Astrocyte (in vitro differentiated cells and primary cell): ENCODE data around the gene POU3F3. TPM values are rescaled to one million over a fixed set of nuclear protein-coding genes. Genes with fewer than 3 reads are reported as not detected.
A peak's percentile ranks its signal among the peaks of the same experiment; 100 is the strongest.

Source experiments
- DNase-seq: peaks from one replicate; pipeline ENCODE4 v3.0.0-alpha.2; 2010; ENCODE audit warnings: low read depth
- FAIRE-seq: peaks from 2 replicates; lab custom pipeline; 2011; peaks lifted over from hg19 to GRCh38; lab: Jason Lieb, UNC
- H2AFZ ChIP-seq: 2 replicates; pipeline ENCODE4 v1.6.0; 2012; ENCODE audit warnings: low read depth, low read length, inconsistent platforms
- H3K27ac ChIP-seq: 2 replicates; pipeline ENCODE4 v1.5.1; 2011; ENCODE audit warnings: low read depth, low read length, inconsistent platforms
- H3K27me3 ChIP-seq: 2 replicates; pipeline ENCODE4 v1.6.0; 2011; ENCODE audit warnings: low read length, inconsistent platforms; ENCODE audit not compliant: insufficient read depth
- H3K36me3 ChIP-seq: 2 replicates; pipeline ENCODE4 v1.5.1; 2011; ENCODE audit warnings: low read length, inconsistent platforms; ENCODE audit not compliant: insufficient read depth
- H3K4me1 ChIP-seq: 2 replicates; pipeline ENCODE4 v1.5.1; 2011; ENCODE audit warnings: low read length, inconsistent platforms; ENCODE audit not compliant: insufficient read depth
- H3K4me2 ChIP-seq: 2 replicates; pipeline ENCODE4 v1.6.0; 2012; ENCODE audit warnings: low read length, inconsistent platforms
- H3K4me3 ChIP-seq: 2 replicates; pipeline ENCODE4 v1.5.1; 2011; ENCODE audit warnings: low read depth, mild to moderate bottlenecking, low read length, inconsistent platforms; ENCODE audit not compliant: insufficient read depth
- H3K79me2 ChIP-seq: 2 replicates; pipeline ENCODE4 v1.6.0; 2012; ENCODE audit warnings: mild to moderate bottlenecking, low read length, inconsistent platforms; ENCODE audit not compliant: insufficient read depth
- H3K9ac ChIP-seq: 2 replicates; pipeline ENCODE4 v1.6.0; 2012; ENCODE audit warnings: mild to moderate bottlenecking, low read length, inconsistent platforms
- H3K9me3 ChIP-seq: 2 replicates; pipeline ENCODE4 v1.5.1; 2012; ENCODE audit warnings: low read depth, mild to moderate bottlenecking, low read length, inconsistent platforms; ENCODE audit not compliant: insufficient read depth
- H4K20me1 ChIP-seq: 2 replicates; pipeline ENCODE4 v1.6.0; 2012; ENCODE audit warnings: low read length, inconsistent platforms; ENCODE audit not compliant: insufficient read depth
- H3K27ac Mint-ChIP-seq: one replicate; pipeline ENCODE4 v1.8.0; 2021; ENCODE audit warnings: mild to moderate bottlenecking, mixed read lengths; ENCODE audit not compliant: unreplicated experiment
- H3K27me3 Mint-ChIP-seq: one replicate; pipeline ENCODE4 v1.8.0; 2021; ENCODE audit warnings: low read depth, mixed read lengths; ENCODE audit not compliant: unreplicated experiment
- H3K36me3 Mint-ChIP-seq: one replicate; pipeline ENCODE4 v1.8.0; 2021; ENCODE audit warnings: low read depth, mixed read lengths; ENCODE audit not compliant: unreplicated experiment
- H3K4me1 Mint-ChIP-seq: one replicate; pipeline ENCODE4 v1.8.0; 2021; ENCODE audit warnings: low read depth, mixed read lengths; ENCODE audit not compliant: unreplicated experiment
- H3K4me3 Mint-ChIP-seq: one replicate; pipeline ENCODE4 v1.8.0; 2021; ENCODE audit warnings: mild to moderate bottlenecking, moderate library complexity, mixed read lengths; ENCODE audit not compliant: unreplicated experiment
- H3K9me3 Mint-ChIP-seq: one replicate; pipeline ENCODE4 v1.8.0; 2021; ENCODE audit warnings: mild to moderate bottlenecking, mixed read lengths; ENCODE audit not compliant: unreplicated experiment
- CTCF ChIP-seq: IDR thresholded peaks from 2 replicates; pipeline ENCODE4 v1.5.1; 2011; ENCODE audit warnings: low read depth, mild to moderate bottlenecking, inconsistent platforms, low read length, moderate library complexity; ENCODE audit not compliant: insufficient read depth
- EZH2 ChIP-seq: IDR thresholded peaks from 2 replicates; pipeline ENCODE4 v1.6.1; 2012; ENCODE audit warnings: mild to moderate bottlenecking, low read length, inconsistent platforms; ENCODE audit not compliant: insufficient read depth
- total RNA-seq: library from RNA; stranded (reverse); gene quantifications from 2 replicates; pipeline ENCODE4 v1.2.1, GENCODE V29; 2021

POU3F3 gene
- total RNA-seq, 1 donor from 2014 or later = 0.09 TPM

GRCh38 chr2:104847586-104848160 lies 6.2 kb upstream of the POU3F3 start:
- no peak overlapping the region for H3K27ac ChIP-seq
- peaks cover 40% of the 10 kb centered on the region for H3K27me3 ChIP-seq
- no peaks in the 10 kb centered on the region for H4K20me1 ChIP-seq
- FAIRE-seq = no peak
- H3K4me1 Mint-ChIP-seq = peaks cover 8% of the 10 kb centered on the region
- H3K4me3 Mint-ChIP-seq = no peak overlapping the region
- H3K27ac Mint-ChIP-seq = no peak overlapping the region
- TF ChIP-seq EZH2 (no peak), CTCF (no peak)
- H3K4me3 ChIP-seq = no peak overlapping the region
- no peak overlapping the region for H2AFZ ChIP-seq
- H3K36me3 Mint-ChIP-seq = no peaks in the 10 kb centered on the region
- peak overlapping the region; percentile 98 for H3K4me2 ChIP-seq
- H3K27me3 Mint-ChIP-seq = peaks cover 81% of the 10 kb centered on the region
- DNase-seq = no peak
- no peaks in the 10 kb centered on the region for H3K9me3 ChIP-seq
- no peaks in the 10 kb centered on the region for H3K36me3 ChIP-seq
- H3K9me3 Mint-ChIP-seq = peaks cover 5% of the 10 kb centered on the region
- peak overlapping the region; percentile 19 for H3K9ac ChIP-seq
- H3K4me1 ChIP-seq = peaks cover 29% of the 10 kb centered on the region
- peaks cover 52% of the 10 kb centered on the region for H3K79me2 ChIP-seq

- Mint-ChIP-seq H3K4me1 (peaks cover 8% of the 10 kb centered on the region), H3K9me3 (peaks cover 9% of the 10 kb centered on the region), H3K36me3 (no peaks in the 10 kb centered on the region), H3K4me3 (no peak overlapping the region), H3K27ac (no peak overlapping the region), H3K27me3 (peaks cover 85% of the 10 kb centered on the region)
- no peaks in the 10 kb centered on the region for H4K20me1 ChIP-seq
- H3K9ac ChIP-seq = peak overlapping the region; percentile 74
- no peaks in the 10 kb centered on the region for H3K36me3 ChIP-seq
- peaks cover 28% of the 10 kb centered on the region for H3K4me1 ChIP-seq
- no peaks in the 10 kb centered on the region for H3K9me3 ChIP-seq
- H3K79me2 ChIP-seq = peaks cover 49% of the 10 kb centered on the region
- TF ChIP-seq EZH2 = no peak
- no peak for TF ChIP-seq CTCF
- DNase-seq (no peak), FAIRE-seq (no peak)
- peaks cover 40% of the 10 kb centered on the region for H3K27me3 ChIP-seq
- peak overlapping the region; percentile 4 for H3K4me3 ChIP-seq
- peak overlapping the region; percentile 98 for H3K4me2 ChIP-seq
- H3K27ac ChIP-seq = peak overlapping the region; percentile 16
- no peak overlapping the region for H2AFZ ChIP-seq
These were observed 5.4 kb upstream of the POU3F3 start for GRCh38 chr2:104848526-104848925.

- H3K9me3 Mint-ChIP-seq = peaks cover 9% of the 10 kb centered on the region
- no peak for DNase-seq
- peaks cover 86% of the 10 kb centered on the region for H3K27me3 Mint-ChIP-seq
- Histone ChIP-seq H3K27me3 (peaks cover 41% of the 10 kb centered on the region), H2AFZ (no peak overlapping the region), H3K9ac (peak overlapping the region; percentile 74), H3K4me2 (peak overlapping the region; percentile 98), H3K27ac (peak overlapping the region; percentile 2), H3K36me3 (no peaks in the 10 kb centered on the region), H3K4me1 (peaks cover 29% of the 10 kb centered on the region), H3K4me3 (peak overlapping the region; percentile 4), H3K9me3 (no peaks in the 10 kb centered on the region), H4K20me1 (peaks cover 1% of the 10 kb centered on the region), H3K79me2 (peaks cover 46% of the 10 kb centered on the region)
- TF ChIP-seq CTCF = no peak
- TF ChIP-seq EZH2 = no peak
- no peak overlapping the region for H3K27ac Mint-ChIP-seq
- H3K36me3 Mint-ChIP-seq = no peaks in the 10 kb centered on the region
- no peak for FAIRE-seq
- no peak overlapping the region for H3K4me3 Mint-ChIP-seq
- H3K4me1 Mint-ChIP-seq = peaks cover 7% of the 10 kb centered on the region
These were observed 4.8 kb upstream of the POU3F3 start for GRCh38 chr2:104849101-104849500.
